H9 (cell line): Measurements from ENCODE around the gene IL11RA. TPM values are rescaled to one million over a fixed set of nuclear protein-coding genes. Genes with fewer than 3 reads are reported as not detected.

Experiments
- DNase-seq: peaks from one replicate; pipeline ENCODE4 v3.0.0-alpha.2; 2017
- H2AFZ ChIP-seq: one replicate; pipeline ENCODE4 v1.6.1; 2013; ENCODE audit warnings: mild to moderate bottlenecking, low read length, control low read depth, moderate library complexity
- H2AK5ac ChIP-seq: 2 replicates; pipeline ENCODE4 v1.6.1; 2013; ENCODE audit warnings: low read length, control low read depth, mixed read lengths; ENCODE audit not compliant: insufficient read length
- H2BK120ac ChIP-seq: one replicate; pipeline ENCODE4 v1.6.1; 2013; ENCODE audit warnings: low read depth, mild to moderate bottlenecking, low read length, control low read depth, inconsistent platforms; ENCODE audit not compliant: poor library complexity, severe bottlenecking
- H2BK12ac ChIP-seq: 2 replicates; pipeline ENCODE4 v1.6.1; 2013; ENCODE audit warnings: low read length, control low read depth, mixed read lengths, low read depth; ENCODE audit not compliant: insufficient read length
- H2BK15ac ChIP-seq: 2 replicates; pipeline ENCODE4 v1.6.1; 2013; ENCODE audit warnings: low read depth, low read length, control low read depth
- H2BK20ac ChIP-seq: one replicate; pipeline ENCODE4 v1.6.1; 2013; ENCODE audit warnings: low read depth, mild to moderate bottlenecking, low read length, control low read depth, inconsistent platforms; ENCODE audit not compliant: poor library complexity, severe bottlenecking
- H2BK5ac ChIP-seq: 2 replicates; pipeline ENCODE4 v1.6.1; 2013; ENCODE audit warnings: low read length, control low read depth, mixed read lengths; ENCODE audit not compliant: insufficient read length
- H3K14ac ChIP-seq: 2 replicates; pipeline ENCODE4 v1.6.1; 2013; ENCODE audit warnings: low read length, control low read depth; ENCODE audit not compliant: insufficient read depth
- H3K18ac ChIP-seq: 2 replicates; pipeline ENCODE4 v1.6.1; 2013; ENCODE audit warnings: low read depth, mild to moderate bottlenecking, mixed read lengths, low read length, control low read depth; ENCODE audit not compliant: insufficient read length
- H3K23ac ChIP-seq: 2 replicates; pipeline ENCODE4 v1.6.1; 2013; ENCODE audit warnings: low read length, control low read depth, mixed read lengths, low read depth; ENCODE audit not compliant: insufficient read length
- H3K23me2 ChIP-seq: 2 replicates; pipeline ENCODE4 v1.6.1; 2013; ENCODE audit warnings: low read depth, mild to moderate bottlenecking, mixed read lengths, low read length, control low read depth; ENCODE audit not compliant: insufficient read length, poor library complexity, severe bottlenecking
- H3K27ac ChIP-seq: 2 replicates; pipeline ENCODE4 v1.5.1; 2013; ENCODE audit warnings: low read length, control low read depth, mixed read lengths, low read depth; ENCODE audit not compliant: insufficient read length
- H3K27me3 ChIP-seq: 2 replicates; pipeline ENCODE4 v1.6.1; 2013; ENCODE audit warnings: low read length, control low read depth, inconsistent platforms; ENCODE audit not compliant: insufficient read depth
- H3K4ac ChIP-seq: 2 replicates; pipeline ENCODE4 v1.6.1; 2013; ENCODE audit warnings: low read depth, mild to moderate bottlenecking, control low read depth, inconsistent platforms, low read length, moderate library complexity
- H3K4me1 ChIP-seq: 2 replicates; pipeline ENCODE4 v1.6.1; 2013; ENCODE audit warnings: low read length, control low read depth, inconsistent platforms; ENCODE audit not compliant: insufficient read depth
- H3K4me2 ChIP-seq: 2 replicates; pipeline ENCODE4 v1.6.1; 2013; ENCODE audit warnings: low read length, control low read depth, mixed read lengths; ENCODE audit not compliant: insufficient read length, insufficient read depth
- H3K56ac ChIP-seq: 2 replicates; pipeline ENCODE4 v1.6.1; 2013; ENCODE audit warnings: low read depth, mild to moderate bottlenecking, mixed read lengths, low read length, control low read depth; ENCODE audit not compliant: insufficient read length
- H3K79me1 ChIP-seq: 2 replicates; pipeline ENCODE4 v1.6.1; 2013; ENCODE audit warnings: low read depth, mild to moderate bottlenecking, moderate library complexity, low read length, control low read depth, inconsistent platforms; ENCODE audit not compliant: insufficient read depth, poor library complexity, severe bottlenecking
- H3K79me2 ChIP-seq: 2 replicates; pipeline ENCODE4 v1.6.1; 2013; ENCODE audit warnings: low read length, control low read depth, inconsistent platforms; ENCODE audit not compliant: insufficient read depth
- H3K9ac ChIP-seq: 2 replicates; pipeline ENCODE4 v1.6.1; 2013; ENCODE audit warnings: low read length, control low read depth, mixed read lengths; ENCODE audit not compliant: insufficient read length; ENCODE audit errors: extremely low read depth
- H3K9me3 ChIP-seq: one replicate; pipeline ENCODE4 v1.6.1; 2013; ENCODE audit warnings: low read depth, low read length, inconsistent platforms; ENCODE audit not compliant: control insufficient read depth
- H3T11ph ChIP-seq: one replicate; pipeline ENCODE4 v1.6.1; 2013; ENCODE audit warnings: mild to moderate bottlenecking, low read length, control low read depth, inconsistent platforms
- H4K20me1 ChIP-seq: one replicate; pipeline ENCODE4 v1.6.1; 2013; ENCODE audit not compliant: control insufficient read depth, insufficient read length, insufficient read depth
- H4K5ac ChIP-seq: 2 replicates; pipeline ENCODE4 v1.6.1; 2013; ENCODE audit warnings: low read depth, mild to moderate bottlenecking, mixed read lengths, low read length, control low read depth; ENCODE audit not compliant: insufficient read length
- H4K8ac ChIP-seq: replicated peaks from 2 replicates; pipeline ENCODE4 v1.6.1; 2013; ENCODE audit warnings: low read length, control low read depth, mixed read lengths, low read depth; ENCODE audit not compliant: insufficient read length
- H4K91ac ChIP-seq: 2 replicates; pipeline ENCODE4 v1.6.1; 2013; ENCODE audit warnings: low read depth, mild to moderate bottlenecking, moderate library complexity, mixed read lengths, low read length, control low read depth; ENCODE audit not compliant: insufficient read length
- H3K27ac Mint-ChIP-seq, 3 experiments: 2 replicates in 2 of 3; 3 replicates in 1 of 3; pipeline ENCODE4 v1.8.0; 2020 to 2021; ENCODE audit warnings: mixed read lengths in 3 of 3, mild to moderate bottlenecking in 1 of 3, moderate library complexity in 1 of 3
- H3K27me3 Mint-ChIP-seq: 2 replicates; pipeline ENCODE4 v1.8.0; 2021; ENCODE audit warnings: low read depth, mild to moderate bottlenecking, moderate library complexity, mixed read lengths
- H3K36me3 Mint-ChIP-seq, 3 experiments: 2 replicates in 2 of 3; 3 replicates in 1 of 3; pipeline ENCODE4 v1.8.0; 2020 to 2021; ENCODE audit warnings: low read depth in 3 of 3, mixed read lengths in 3 of 3; ENCODE audit not compliant: insufficient read depth in 1 of 3
- H3K4me1 Mint-ChIP-seq, 2 experiments: 2 replicates each; pipeline ENCODE4 v1.8.0; 2020; ENCODE audit warnings: mixed read lengths in 2 of 2
- H3K4me3 Mint-ChIP-seq, 2 experiments: 2 replicates in 1 of 2; 3 replicates in 1 of 2; pipeline ENCODE4 v1.8.0; 2020 to 2021; ENCODE audit warnings: mild to moderate bottlenecking in 2 of 2, mixed read lengths in 2 of 2, moderate library complexity in 1 of 2
- H3K9me3 Mint-ChIP-seq, 2 experiments: 2 replicates in 1 of 2; 3 replicates in 1 of 2; pipeline ENCODE4 v1.8.0; 2020; ENCODE audit warnings: mild to moderate bottlenecking in 2 of 2, mixed read lengths in 2 of 2, moderate library complexity in 1 of 2
- CTCF ChIP-seq: fragments of 200-600 bp; sonication (generic); conservative IDR thresholded peaks from 3 replicates; pipeline ENCODE4 v1.8.0; 2021; ENCODE audit warnings: antibody characterized with exemption, mild to moderate bottlenecking
- WGBS: extraction: QIAGEN DNeasy Blood & Tissue Kit; methylation state at CpG from one replicate; pipeline ENCODE4 v1.1.7; 2013; ENCODE audit warnings: missing lambda C conversion rate, low lambda C conversion rate, mixed read lengths; ENCODE audit not compliant: insufficient read length; ENCODE audit errors: extremely low coverage; 5-methylcytosine and 5-hydroxymethylcytosine counted together
- total RNA-seq: library from RNA; stranded (reverse); gene quantifications from 2 replicates; pipeline ENCODE4 v1.2.1, GENCODE V29; 2021

The IL11RA gene
- total RNA-seq, 1 experiment from 2014 or later = 8.7 TPM

- H3K18ac ChIP-seq = no peak overlapping the region
- H3K27me3 Mint-ChIP-seq = peaks cover 2% of the 10 kb centered on the region; the same call in 1 of the 2 replicates
- H3K9ac ChIP-seq = no peak overlapping the region
These were observed 41.4 kb upstream of the IL11RA start for GRCh38 chr9:34610434-34611206.

More at GRCh38 chr9:34610434-34611206, 41.4 kb upstream of the IL11RA start:
- H3K9me3 Mint-ChIP-seq = no peaks in the 10 kb centered on the region
- WGBS = no CpG with 5 or more reads among the region's 20 CpGs
- Histone ChIP-seq H3T11ph (no peak overlapping the region), H3K9me3 (no peaks in the 10 kb centered on the region), H4K5ac (no peak overlapping the region), H4K8ac (no peak overlapping the region), H3K79me1 (no peaks in the 10 kb centered on the region), H3K23me2 (peaks cover 14% of the 10 kb centered on the region), H3K4me2 (peak overlapping the region; percentile 86), H2AK5ac (no peak overlapping the region), H3K79me2 (no peaks in the 10 kb centered on the region), H2BK20ac (no peak overlapping the region), H2BK12ac (no peak overlapping the region), H2AFZ (no peak overlapping the region), H4K20me1 (no peaks in the 10 kb centered on the region), H4K91ac (no peak overlapping the region), H2BK120ac (no peak overlapping the region), H3K4ac (no peak overlapping the region), H3K56ac (no peak overlapping the region), H3K4me1 (no peaks in the 10 kb centered on the region; the same call in 1 of the 2 replicates), H2BK15ac (no peak overlapping the region), H3K23ac (no peak overlapping the region), H3K27me3 (no peaks in the 10 kb centered on the region), H2BK5ac (no peak overlapping the region), H3K27ac (no peak overlapping the region), H3K14ac (no peak overlapping the region)
- H3K4me3 Mint-ChIP-seq = peak overlapping the region; percentile 88 to 95
- TF ChIP-seq CTCF = no peak
- H3K4me1 Mint-ChIP-seq = peaks cover 7 to 20% of the 10 kb centered on the region in 2 experiments
- no peaks in the 10 kb centered on the region for H3K36me3 Mint-ChIP-seq
- peak; percentile 30 for DNase-seq
- no peak overlapping the region; a peak in 1 of 7 replicates for H3K27ac Mint-ChIP-seq
